Cardiac fibroblast (primary cell): Measurements from ENCODE around the gene METTL23.
"Not testable (repeated sequence)": the region's sequence is repeated elsewhere in the genome, so short reads cannot be mapped to it uniquely, and the experiment has no call there.

Source experiments
- DNase-seq, 2 donors: peaks; one replicate each; pipeline versions ENCODE4 v3.0.0 to v3.0.0-alpha.2; 2010; ENCODE audit warnings: low read depth in 2 of 2
- H3K4me3 ChIP-seq, 2 donors: replicated peaks in 1 of 2; 1 replicate in 1 of 2; 2 replicates in 1 of 2; pipeline ENCODE4 v1.5.1; 2011; ENCODE audit warnings: low read depth in 2 of 2, low read length in 2 of 2, mild to moderate bottlenecking in 2 of 2, moderate library complexity in 1 of 2
- TF ChIP-seq, protein P1 (sequence below): IDR thresholded peaks from one replicate; pipeline ENCODE4 v1.5.1; 2011; ENCODE audit warnings: low read depth, mild to moderate bottlenecking, low read length, inconsistent platforms

Gene METTL23

DNA sequence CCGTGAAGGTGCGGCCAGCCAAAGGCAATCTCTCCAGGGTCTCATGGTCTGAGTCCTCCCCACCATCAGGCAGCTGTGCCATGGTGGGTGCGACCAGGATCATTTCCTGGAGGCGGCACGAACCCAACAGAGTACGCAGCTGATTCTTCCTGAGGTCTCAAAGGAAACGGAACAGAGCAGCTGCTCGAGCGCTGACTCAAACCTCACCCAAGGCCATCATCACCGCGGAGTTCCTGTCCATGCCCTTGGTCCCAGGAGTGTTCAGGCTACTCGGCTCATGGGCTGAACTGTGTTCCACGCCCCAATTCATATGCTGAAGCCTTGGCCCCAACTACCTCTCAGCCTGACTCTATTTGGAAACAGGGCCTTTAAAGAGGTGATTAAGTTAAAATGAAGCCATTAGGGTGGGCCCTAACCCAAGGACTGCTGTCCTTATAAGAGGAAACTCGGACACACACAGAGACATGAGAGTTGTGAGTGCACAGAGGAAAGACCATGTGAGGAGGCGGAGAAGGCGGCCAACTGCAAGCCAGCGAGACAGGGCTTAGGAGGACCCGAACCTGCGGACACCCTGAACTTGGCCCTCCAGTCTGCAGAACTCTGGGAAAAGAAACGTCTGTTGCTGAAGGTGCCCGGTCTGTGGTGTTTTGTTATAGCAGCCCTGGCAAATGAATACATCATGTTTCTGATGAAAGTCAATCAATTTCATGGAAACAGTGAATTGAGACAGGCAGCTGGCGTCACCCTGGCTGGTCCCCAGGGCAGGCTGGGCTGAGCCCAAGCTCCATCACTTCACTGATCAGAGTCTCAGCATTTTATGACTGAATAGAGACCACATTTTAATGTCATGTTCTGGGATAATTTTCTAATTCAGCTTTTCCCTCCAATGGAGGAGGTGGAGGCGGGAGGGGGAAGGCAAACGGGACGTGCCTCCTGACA is 29.6 kb upstream of the METTL23 start:
- H3K4me3 ChIP-seq, result no peak overlapping the region
- TF ChIP-seq, protein P1, sequence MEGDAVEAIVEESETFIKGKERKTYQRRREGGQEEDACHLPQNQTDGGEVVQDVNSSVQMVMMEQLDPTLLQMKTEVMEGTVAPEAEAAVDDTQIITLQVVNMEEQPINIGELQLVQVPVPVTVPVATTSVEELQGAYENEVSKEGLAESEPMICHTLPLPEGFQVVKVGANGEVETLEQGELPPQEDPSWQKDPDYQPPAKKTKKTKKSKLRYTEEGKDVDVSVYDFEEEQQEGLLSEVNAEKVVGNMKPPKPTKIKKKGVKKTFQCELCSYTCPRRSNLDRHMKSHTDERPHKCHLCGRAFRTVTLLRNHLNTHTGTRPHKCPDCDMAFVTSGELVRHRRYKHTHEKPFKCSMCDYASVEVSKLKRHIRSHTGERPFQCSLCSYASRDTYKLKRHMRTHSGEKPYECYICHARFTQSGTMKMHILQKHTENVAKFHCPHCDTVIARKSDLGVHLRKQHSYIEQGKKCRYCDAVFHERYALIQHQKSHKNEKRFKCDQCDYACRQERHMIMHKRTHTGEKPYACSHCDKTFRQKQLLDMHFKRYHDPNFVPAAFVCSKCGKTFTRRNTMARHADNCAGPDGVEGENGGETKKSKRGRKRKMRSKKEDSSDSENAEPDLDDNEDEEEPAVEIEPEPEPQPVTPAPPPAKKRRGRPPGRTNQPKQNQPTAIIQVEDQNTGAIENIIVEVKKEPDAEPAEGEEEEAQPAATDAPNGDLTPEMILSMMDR, result no peak
- peak; percentile 70 to 96 for DNase-seq

DNA sequence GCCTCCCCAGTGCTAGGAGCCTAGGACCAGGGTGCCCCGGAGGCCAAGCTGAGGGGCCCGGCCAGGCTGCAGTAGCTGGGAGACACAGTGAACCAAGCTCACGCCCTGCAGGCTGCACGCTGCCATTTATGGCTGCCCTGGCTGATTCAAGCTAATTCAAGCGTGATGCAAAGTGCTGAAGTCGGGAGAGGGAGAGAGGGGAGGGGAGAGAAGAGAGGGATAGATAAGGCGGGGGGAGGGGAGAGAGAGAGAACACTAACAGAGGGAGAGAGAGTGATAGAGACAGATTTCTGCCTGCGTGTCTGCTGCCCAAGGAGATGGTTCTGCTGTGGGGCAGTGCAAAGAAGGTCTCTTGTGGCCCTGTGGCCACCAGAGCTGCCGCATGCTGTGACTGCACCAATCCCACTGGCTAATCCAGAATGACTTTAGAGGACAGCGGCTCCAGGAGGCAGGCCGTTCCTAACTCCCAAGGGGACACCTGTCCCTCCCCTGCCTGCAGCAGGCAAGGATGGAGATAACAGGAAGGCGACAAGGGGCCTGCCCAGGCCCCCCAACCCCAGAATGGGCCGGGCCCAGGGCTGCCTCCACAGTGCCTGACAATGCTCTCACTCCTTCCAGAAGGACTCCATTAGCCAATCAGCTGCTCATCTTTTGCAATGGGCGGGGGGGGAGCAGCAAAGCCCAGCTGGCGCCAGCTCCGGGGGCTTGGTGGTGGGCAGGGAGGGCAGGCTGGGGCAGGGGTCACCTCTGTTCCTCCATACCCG is 28.8 kb upstream of the METTL23 start:
- TF ChIP-seq, protein P1, result no peak
- peak; percentile 48 to 67 for DNase-seq
- H3K4me3 ChIP-seq, result no peak overlapping the region

DNA sequence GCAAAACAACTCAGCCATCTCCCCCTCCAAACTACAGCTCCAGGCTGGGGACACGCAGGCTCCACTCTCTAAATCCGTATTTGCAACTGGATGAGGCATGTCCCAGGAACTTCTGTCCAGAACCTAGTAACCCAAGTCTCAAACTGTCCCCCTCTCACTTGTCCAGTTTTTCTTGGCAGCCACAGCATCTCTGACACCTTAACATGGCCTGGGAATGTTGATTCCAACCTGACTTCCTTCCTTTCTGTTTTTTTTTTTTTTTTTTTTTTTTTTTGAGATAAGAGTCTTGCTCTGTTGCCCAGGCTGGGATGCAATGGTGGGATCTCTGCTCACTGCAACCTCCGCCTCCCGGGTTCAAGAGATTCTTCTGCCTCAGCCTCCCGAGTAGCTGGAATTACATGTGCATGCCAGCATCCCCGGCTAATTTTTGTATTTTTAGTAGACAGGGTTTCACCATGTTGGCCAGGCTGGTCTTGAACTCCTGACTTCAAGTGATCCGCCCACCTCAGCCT is 28.1 kb upstream of the METTL23 start:
- DNase-seq, result peak in 1 of 2 donors; percentile 45
- not testable (repeated sequence) for H3K4me3 ChIP-seq

DNA sequence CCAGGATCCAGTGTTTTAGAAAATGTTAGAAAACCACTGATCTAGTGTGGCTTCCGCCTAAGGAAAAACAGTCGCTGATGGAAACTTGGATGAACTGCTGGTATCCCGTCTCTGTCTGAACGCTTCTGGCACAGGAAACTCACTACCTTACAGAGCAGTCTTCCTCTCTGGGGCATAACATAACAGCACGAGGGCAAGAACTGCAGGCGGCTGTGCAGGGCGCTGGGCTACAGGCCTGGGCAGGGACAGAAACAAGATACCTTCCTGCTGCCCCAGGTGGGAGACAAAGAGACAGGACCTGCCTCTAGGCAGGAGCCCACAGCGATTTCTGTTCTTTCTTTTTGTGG is 26.4 kb upstream of the METTL23 start:
- DNase-seq, result no peak
- TF ChIP-seq, protein P1, result no peak
- H3K4me3 ChIP-seq, result peak overlapping the region in 1 of 2 donors; percentile 3

DNA sequence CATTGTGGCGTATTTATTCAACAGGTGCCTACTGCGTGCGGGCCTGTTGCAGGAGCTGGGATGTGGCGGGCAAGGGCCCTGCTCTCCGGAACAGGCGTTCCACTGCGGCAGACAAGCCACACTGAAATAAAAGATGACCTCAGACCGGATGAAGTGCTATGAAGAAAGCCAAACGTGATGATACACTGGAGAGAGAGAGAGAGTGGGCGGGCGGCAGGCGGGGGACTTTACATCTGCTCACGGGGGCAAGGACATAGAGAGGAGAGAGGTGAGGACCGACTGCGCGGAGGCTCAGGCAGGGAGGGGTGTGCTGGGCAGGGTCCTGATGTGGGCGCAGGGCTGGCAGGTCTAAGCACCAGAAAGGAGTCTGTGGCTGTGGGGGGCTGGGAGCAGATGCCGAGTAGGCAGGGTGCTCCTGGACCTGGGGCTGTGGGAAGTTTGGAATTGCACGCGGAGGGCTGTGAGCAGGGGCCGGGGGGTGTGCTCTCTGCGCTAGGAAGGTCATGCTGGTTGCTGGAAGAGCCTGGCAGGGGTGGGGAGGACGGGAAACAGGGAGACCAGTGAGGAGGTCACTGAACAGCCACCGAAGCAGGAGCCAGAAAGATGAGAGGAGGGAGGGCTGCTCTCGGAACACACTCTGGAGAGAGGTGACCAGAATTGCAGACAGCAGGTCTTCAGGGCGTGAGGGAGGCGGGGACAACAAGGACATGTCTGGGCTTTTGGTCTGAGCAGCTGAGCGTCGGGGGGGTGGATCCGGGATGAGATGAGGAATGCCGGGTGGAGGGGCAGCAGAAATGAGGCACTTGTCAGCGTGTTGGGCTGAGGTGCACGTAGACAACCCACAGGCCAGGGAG is 25.8 kb upstream of the METTL23 start:
- TF ChIP-seq, protein P1, result no peak
- DNase-seq, result peak; percentile 77 to 92
- peak overlapping the region in 1 of 2 donors; percentile 43 for H3K4me3 ChIP-seq

DNA sequence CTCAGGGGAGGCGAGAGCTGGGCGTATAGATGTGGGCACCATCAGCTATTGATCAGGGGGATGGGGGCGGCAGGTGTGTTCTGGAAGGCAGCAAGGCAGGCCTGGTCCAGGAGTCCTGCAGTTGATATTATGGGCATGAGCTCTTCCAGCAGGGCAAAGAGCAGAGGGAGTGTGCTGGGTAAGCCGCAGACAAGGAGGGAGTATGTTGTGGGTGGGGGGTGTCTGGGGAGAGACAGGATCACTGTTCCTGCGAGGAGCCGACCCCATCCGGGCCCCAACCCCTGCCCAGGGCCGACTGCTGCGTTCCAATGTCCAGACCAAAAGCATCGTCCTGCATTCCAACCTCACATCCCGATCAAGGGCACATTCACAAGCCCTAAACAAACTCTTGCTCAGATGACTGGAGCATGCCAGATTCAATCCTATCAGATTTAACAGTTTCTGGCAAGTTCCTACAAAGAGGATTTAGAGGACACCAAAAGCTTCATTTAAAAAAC is 25.1 kb upstream of the METTL23 start:
- TF ChIP-seq, protein P1, result no peak
- no peak for DNase-seq
- H3K4me3 ChIP-seq, result peak overlapping the region in 1 of 2 donors; percentile 43
